ENCODE measurements around the gene SCYGR6.

Gene SCYGR6

GRCh38 chr2:227696990-227697679, 27.4 kb downstream of the SCYGR6 start (continued):
- TF ChIP-seq ZNF501 (tag by site-specific recombination; IDR thresholded peaks at IDR 0.05), result no peak
- no peak for TF ChIP-seq ZFHX2 (tag by site-specific recombination; conservative IDR thresholded peaks at IDR 0.05)
- no peak for TF ChIP-seq ZNF433 (tag by site-specific recombination; IDR thresholded peaks at IDR 0.05; ENCODE audit: low read depth)
- TF ChIP-seq ZNF404 (tag by site-specific recombination; IDR thresholded peaks at IDR 0.05), result no peak
- TF ChIP-seq ZSCAN30 (tag by site-specific recombination; IDR thresholded peaks at IDR 0.05), result no peak

- Histone ChIP-seq H3K4me1 (ENCODE audit: control insufficient read depth, insufficient read depth, low read length) (no peaks in the 10 kb centered on the region), H3K36me3 (ENCODE audit: control insufficient read depth in 2 of 2, insufficient read depth in 1 of 2, low read length in 2 of 2) (no peaks in the 10 kb centered on the region), H3K4me3 (ENCODE audit: low read depth, low read length) (no peak overlapping the region), H3K27ac (ENCODE audit: extremely low read depth, low read depth, low read length) (no peak overlapping the region), H3K9me3 (ENCODE audit: control insufficient read depth, insufficient read depth, low read depth, low read length) (no peaks in the 10 kb centered on the region)
- ChIA-PET CTCF (interaction anchor here (0.6 kb wide), 2 partner anchors 17 to 72 kb away, joined by 4 to 6 read pairs; no protein-coding TSS in a partner anchor), POLR2A (no interaction called here)
- TF ChIP-seq TRIM28 (IDR thresholded peaks at IDR 0.05; ENCODE audit: borderline replicate concordance, low read length) (no peak), KLF10 (tag by site-specific recombination; IDR thresholded peaks at IDR 0.05) (no peak)
Measured at GRCh38 chr2:227687189-227687588, 37.4 kb downstream of the SCYGR6 start.

- TF ChIP-seq ZBTB6 (tag by site-specific recombination; IDR thresholded peaks at IDR 0.05), result no peak
- no peak for TF ChIP-seq ZNF707 (tag by site-specific recombination; IDR thresholded peaks at IDR 0.05)
- no peak for TF ChIP-seq ZNF658 (tag by site-specific recombination; IDR thresholded peaks at IDR 0.05)
- no peak for TF ChIP-seq ZNF202 (tag by site-specific recombination; IDR thresholded peaks at IDR 0.05; ENCODE audit: borderline replicate concordance)
- TF ChIP-seq ZNF585B (tag by site-specific recombination; IDR thresholded peaks at IDR 0.05), result no peak
- no peak for TF ChIP-seq ZNF292 (tag by site-specific recombination; IDR thresholded peaks at IDR 0.05; ENCODE audit: borderline replicate concordance, low read depth)
- TF ChIP-seq ZNF19 (tag by site-specific recombination; IDR thresholded peaks at IDR 0.05; ENCODE audit: low read depth), result no peak
- TF ChIP-seq ZNF747 (tag by site-specific recombination; IDR thresholded peaks at IDR 0.05), result no peak
- TF ChIP-seq ZNF555 (tag by site-specific recombination; conservative IDR thresholded peaks at IDR 0.05), result no peak
- no peak for TF ChIP-seq ZEB2 (tag by site-specific recombination; IDR thresholded peaks at IDR 0.05)
- TF ChIP-seq ZNF112 (tag by site-specific recombination; IDR thresholded peaks at IDR 0.05), result no peak
- no peak for TF ChIP-seq ZNF416 (tag by site-specific recombination; IDR thresholded peaks at IDR 0.05)
- TF ChIP-seq ZNF48 (tag by site-specific recombination; IDR thresholded peaks at IDR 0.05), result no peak
- no peak for TF ChIP-seq ZBTB10 (tag by site-specific recombination; IDR thresholded peaks at IDR 0.05)
- no peak for TF ChIP-seq ZNF157 (tag by site-specific recombination; IDR thresholded peaks at IDR 0.05)
- TF ChIP-seq ZNF529 (tag by site-specific recombination; IDR thresholded peaks at IDR 0.05; ENCODE audit: insufficient replicate concordance), result no peak
- TF ChIP-seq HOXC10 (CRISPR knock-in tag; IDR thresholded peaks at IDR 0.05), result no peak
- no peak for TF ChIP-seq ZNF426 (tag by site-specific recombination; IDR thresholded peaks at IDR 0.05)
- ChIA-PET CTCF (no interaction called here), POLR2A (no interaction called here)
- no peaks in the 10 kb centered on the region for H3K9me3 ChIP-seq (ENCODE audit: control insufficient read depth, insufficient read depth, low read depth, low read length)
- H3K36me3 ChIP-seq (ENCODE audit: control insufficient read depth in 2 of 2, insufficient read depth in 1 of 2, low read length in 2 of 2), result no peaks in the 10 kb centered on the region
- H3K27ac ChIP-seq (ENCODE audit: extremely low read depth, low read depth, low read length), result no peak overlapping the region
- H3K4me1 ChIP-seq (ENCODE audit: control insufficient read depth, insufficient read depth, low read length), result no peaks in the 10 kb centered on the region
- H3K4me3 ChIP-seq (ENCODE audit: low read depth, low read length), result no peak overlapping the region
Measured at GRCh38 chr2:227684258-227684657, 40.3 kb downstream of the SCYGR6 start.
